T47D (cell line): ENCODE results near the gene CCNL2.

ENCODE experiments used
- DNase-seq, 2 experiments: peaks; one replicate each; pipeline versions ENCODE4 v3.0.0 to v3.0.0-alpha.2; 2011 to 2012; ENCODE audit warnings: low read depth in 1 of 2, low spot score in 1 of 2
- JUND ChIP-seq: IDR thresholded peaks from 2 replicates; pipeline ENCODE4 v1.6.1; 2012; ENCODE audit warnings: low read depth
- in situ Hi-C: cut with HindIII; loops from 2 replicates; pipeline ENCODE4 v1.10.0; 2016; ENCODE audit warnings: low sequenced_read_pairs, low pct_unique_long_range_greater_than_20kb

Gene CCNL2

DNA sequence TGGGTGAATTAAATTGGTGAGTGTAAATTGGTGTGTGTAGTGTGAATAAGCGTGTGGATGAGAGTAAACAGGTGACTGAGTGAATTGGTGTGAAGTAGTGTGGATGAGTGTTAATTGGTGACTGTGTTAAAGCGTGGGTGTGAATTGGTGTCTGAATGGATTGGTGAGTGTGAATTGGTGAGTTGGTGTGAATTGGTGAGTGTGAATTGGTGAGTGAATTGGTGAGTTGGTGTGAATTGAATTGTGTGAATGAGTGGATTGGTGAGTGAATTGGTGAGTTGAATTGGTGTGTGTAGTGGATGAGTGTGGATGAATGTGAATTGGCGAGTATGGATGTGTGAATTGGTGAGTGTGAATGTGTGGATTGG lies 32.5 kb downstream of the CCNL2 start:
- in situ Hi-C loops = no loop called here
- no peak for DNase-seq
- no peak for TF ChIP-seq JUND

DNA sequence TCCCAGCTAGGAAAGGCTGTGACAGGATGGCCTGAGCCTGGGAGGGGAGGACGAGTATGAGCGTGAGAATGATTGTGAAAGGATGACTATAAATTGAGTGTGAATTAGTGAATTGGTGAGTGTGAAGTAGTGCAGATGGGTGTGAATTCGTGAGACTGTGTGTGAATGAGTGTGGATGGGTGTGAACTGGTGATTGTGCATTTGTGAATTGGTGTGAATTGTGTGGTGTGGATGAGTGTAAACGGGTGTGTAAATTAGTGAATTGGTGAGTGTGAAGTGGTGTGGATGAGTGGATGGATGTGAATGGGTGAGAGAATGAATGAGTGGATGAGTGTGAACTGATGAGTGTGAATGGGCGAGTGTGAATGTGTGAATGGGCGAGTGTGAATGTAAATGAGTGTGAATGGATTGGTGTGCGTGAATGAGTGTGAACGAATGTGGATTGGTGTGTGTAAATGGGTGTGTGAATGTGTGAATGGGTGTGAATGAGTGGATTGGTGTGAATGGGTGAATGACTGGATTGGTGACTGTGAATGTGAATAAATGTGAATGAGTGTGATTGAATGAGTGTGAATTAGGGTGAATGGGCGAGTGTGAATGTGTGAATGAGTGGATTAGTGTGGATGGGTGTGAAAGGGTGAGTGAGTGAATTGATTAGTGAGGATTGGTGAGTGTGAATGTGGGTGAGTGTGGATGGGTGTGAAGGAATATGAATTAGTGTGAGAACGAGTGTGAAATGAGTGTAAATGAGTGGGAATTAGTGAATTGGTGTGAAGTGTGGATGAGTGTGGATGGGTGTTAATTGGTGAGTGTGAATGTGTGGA lies 33.0 kb downstream of the CCNL2 start:
- no peak for TF ChIP-seq JUND
- in situ Hi-C loops = no loop called here
- no peak for DNase-seq

DNA sequence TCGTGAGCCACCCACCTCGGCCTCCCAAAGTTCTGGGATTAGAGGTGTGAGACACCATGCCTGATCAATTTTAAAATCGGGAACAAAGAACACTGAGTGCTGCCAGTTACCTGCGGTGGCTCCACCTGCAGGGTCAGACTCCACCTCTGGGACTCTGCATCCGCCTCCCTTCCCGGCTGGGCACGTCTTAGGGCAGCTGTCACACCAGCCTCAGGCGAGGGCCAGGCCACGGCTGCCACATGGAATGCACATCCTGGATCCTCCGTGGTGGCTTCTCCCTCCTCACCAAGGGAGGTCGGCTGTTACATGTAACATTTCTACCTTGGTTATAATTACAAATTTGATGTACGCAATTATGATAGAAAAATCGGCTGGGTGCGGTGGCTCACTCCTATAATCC lies 34.9 kb downstream of the CCNL2 start:
- DNase-seq = peak; percentile 55 to 93
- in situ Hi-C loops = no loop called here
- no peak for TF ChIP-seq JUND

DNA sequence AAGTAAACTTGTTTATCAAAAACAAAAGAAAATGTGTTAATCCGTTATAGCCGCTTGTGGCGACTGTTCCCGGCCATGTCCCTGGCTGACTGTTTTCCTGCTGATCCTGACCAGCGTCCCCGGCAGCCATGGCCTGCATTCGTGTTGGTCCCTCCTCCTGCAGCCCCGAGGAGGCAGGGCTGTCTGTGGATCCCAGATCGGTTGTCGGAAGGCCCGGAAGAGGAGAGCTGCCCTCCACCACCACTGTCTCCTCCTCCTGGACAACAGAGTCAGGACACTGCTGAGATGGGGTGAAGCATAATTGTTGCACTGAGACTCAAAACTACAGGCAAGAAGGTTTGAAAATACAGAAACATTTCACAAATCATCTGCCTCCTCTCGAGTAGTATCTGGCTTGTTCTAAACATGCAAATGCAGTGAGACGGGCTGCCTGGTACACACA lies 37.1 kb downstream of the CCNL2 start:
- no peak for TF ChIP-seq JUND
- in situ Hi-C loops = no loop called here
- DNase-seq = peak in 1 of 2 experiments; percentile 38

DNA sequence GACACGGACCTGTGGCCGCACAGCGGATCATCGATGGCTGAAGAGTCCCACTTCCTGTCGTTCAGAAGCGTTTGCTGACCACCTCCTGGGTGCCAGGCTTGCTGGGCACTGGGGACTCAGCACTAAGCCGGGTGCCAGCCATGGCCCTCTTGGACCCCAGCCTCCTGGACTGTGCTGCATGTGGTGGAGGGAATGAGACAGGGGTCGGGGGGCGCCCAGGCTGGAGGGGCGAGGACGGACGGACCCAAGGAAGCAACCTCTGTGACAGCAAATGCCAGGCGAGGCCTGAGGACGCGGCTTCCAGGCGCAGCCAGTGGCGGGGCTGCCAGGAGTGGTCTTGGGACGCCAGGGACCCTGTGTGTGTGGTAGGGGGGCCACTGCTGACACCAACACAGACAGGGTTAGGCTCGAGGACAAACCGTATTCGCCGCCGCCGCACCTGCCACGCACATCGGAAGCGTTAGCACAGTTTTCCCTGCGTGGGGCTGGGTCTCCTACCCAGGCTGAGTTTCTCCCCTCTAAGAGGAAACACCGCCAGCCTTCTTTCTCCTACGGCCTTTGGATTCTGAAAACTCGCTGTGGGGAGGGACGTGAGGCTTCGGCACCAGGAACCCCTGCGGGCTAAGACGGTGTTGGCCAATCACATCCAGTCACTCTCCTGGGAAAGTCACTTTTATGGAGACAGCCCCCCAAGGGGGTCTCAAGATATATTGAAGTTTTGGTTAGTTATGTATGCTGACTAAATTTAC lies 37.7 kb downstream of the CCNL2 start:
- no peak for DNase-seq
- no peak for TF ChIP-seq JUND
- in situ Hi-C loops = no loop called here

DNA sequence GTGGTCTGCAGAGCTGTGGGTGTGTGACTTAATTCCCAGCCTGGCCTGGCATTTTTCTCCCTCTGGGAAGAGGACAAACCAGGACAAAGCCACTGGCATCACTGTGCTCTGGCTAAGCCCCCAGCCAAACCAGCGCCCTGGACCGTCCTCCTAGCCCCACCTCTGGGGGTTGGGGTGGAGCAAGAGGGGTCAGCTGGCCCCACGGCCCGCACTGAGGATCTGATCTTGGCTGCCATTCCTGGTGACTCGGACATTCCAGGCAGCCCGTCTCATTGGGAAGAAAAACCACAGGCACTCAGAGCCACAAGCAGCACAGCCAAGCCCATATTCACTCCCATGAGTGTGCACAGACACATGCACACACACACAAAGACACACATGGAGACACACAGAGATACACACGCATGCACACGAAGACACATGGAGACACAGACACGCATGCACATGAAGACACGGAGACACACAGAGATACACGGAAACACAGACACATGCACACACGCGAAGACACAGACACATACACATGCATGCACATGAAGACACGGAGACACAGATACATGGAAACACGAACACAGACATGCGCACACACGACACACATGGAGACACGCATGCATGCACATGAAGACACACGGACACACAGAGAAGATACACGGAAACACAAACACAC lies 38.5 kb downstream of the CCNL2 start:
- TF ChIP-seq JUND = no peak
- DNase-seq = peak; percentile 57 to 76
- in situ Hi-C loops = no loop called here

DNA sequence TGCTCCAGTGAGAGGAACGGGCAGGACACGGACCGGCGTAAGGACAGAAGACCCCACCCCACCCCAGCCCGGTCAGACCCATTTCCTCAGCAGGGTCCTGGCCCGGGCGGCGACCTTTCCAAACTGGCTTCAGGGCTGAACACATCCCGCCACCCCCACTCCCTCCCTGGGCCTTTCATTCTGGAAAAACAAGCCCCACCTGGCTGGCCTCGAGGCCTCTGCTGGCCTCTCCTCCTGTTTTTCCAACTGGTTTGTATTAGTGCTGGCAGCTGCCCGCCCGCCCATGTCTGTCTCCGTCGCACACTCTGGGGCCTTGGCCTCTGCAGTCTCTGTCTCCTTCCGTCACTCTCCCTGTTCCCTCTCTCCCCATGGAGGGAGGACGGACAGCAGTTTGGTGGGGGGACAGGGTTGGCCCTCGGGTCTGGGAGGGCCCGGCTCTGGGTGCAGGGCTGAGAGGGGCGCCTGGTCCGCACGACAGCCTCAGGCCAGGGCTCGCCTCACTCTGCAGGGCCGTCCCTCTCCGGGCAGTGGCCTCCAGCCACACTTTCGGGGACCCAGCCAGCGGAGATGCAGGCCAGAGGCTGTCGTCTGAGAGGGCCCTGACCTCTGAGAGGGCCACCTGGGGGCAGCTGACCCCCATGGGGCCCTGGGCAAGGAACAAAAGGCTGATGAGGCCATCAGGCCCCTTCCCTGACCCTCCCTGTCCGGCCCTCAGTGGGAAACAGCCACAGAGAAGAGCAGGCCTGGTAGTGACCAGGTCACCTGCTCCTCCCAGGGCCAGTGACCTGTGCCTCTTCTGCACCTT lies 39.3 kb downstream of the CCNL2 start:
- peak in 1 of 2 experiments; percentile 64 for DNase-seq
- TF ChIP-seq JUND = no peak
- in situ Hi-C loops = no loop called here

DNA sequence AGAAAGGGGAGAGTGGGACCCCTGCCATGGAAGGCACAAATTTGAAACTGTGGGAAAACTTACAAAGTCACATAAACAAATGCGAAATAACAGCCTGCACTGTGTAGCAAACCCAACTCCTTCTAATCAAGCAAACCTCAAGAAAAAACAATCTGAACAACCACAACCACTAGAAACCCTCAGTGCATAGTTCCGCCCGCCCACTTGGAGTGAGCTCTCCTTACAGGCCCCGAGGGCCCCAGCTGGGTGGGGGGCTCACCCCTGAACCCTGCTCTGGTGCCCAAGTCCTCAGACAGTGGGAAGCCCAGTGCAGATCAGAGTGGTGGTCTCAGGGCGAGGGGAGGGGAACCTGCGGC lies 39.8 kb downstream of the CCNL2 start:
- in situ Hi-C loops = no loop called here
- no peak for DNase-seq
- TF ChIP-seq JUND = no peak

DNA sequence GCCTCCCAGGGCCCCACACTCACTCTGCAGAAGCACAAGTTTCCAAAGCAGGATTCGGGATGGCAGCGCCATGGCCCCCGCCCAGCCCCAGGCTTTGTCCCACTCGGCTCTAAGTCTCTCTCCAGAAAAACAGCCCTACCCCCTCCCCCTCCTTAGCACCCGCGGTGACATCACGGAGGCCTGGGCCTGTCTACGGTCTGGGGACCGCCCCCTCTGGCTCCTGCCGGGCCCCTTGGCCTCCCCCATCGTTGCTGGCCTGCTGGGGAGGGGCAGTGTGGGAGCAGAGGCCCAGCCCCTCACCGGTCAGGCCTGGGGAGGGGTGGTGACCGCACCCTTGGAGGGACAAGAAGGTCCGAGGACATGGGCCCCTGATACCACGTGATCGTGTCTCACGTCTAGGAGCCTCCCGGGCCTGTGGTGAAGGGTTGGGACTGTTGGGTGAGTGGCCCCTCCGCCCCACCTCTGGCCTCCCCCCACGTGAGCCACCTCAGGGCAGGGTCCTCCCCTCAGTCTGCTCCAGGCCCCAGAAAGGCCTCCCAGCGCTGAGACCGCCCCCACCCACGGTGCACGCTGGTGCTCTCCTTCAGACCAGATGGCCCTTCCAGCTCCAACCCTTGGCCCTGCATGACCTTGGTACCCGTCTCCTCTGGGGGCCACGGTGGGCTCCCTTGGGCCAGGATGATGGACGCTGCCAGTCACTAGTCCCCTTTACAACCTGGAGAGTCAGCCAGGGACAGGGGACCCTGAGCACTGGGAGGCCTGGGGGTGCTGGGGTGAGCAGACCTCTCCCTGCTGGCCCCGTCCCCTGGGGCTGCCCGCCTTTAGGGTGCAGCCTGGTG lies 40.5 kb downstream of the CCNL2 start, which contains the start of gene MXRA8:
MXRA8 (minus strand) TSS at position 123 of the 839 bp plus-strand sequence; CDS start at position 72, 51 bp downstream.
- in situ Hi-C loops = no loop called here
- TF ChIP-seq JUND = no peak
- peak in 1 of 2 experiments; percentile 69 for DNase-seq

DNA sequence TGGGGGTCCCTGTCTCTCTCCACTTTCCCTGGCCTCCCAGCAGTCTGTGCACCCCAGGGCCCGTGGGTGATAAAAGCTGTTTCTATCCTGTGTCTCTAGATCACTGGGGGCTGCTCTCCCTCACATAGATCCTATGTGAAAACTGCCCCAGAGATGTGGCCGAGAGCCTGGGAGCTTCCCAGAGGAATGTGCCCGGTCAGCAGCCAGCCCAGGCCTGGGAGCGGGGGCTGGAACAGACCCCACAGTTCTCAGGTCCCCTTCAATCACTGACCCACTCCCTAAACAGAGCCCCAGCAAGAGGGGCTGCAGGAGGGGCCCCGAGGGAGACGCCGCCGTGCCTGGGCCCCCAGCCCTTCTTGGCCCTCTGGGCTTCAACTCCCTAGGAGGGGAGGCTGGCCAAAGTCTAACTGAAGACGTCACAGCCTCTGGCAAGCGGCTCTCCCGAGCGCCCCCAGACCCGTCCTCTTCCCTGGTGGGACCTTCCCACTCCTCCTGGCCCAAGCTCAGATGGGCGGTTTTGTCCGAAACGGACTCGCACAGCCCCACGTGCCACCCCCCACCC lies 41.2 kb downstream of the CCNL2 start:
- TF ChIP-seq JUND = no peak
- no peak for DNase-seq
- in situ Hi-C loops = no loop called here

DNA sequence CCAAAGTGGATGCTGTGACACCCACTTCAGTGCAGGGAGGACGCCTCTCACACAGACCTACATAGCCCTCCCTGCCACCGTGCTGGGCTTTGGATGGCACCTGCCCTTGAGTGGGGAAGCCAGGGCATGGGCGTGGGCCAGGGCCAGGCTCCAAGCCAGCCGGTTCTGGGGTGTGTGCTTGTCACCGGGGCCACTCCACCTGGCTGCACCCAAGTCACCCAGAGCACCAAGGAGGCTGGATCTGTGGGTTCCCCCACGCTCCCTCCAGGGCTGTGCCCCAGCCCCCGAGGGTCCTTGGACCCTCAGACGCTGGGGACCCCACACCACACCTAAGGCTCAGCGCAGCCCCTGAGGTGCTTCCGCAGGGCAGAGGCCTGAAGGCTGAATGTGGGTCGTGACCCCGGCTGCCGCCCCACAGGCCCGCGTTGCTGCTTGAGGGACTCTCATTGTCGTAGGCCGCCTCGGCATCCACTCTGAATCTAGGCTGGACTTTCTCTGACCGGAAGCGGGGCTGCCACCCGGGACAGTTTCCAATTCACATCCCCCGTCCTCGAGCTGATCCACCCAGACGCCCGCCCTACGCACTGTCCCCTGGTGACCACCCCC lies 42.2 kb downstream of the CCNL2 start:
- in situ Hi-C loops = no loop called here
- no peak for DNase-seq
- no peak for TF ChIP-seq JUND
